Cardiac ventricle fibroblast (primary cell): Measurements from ENCODE around the gene METTL18. TPM values are rescaled to one million over a fixed set of nuclear protein-coding genes. Genes with fewer than 3 reads are reported as not detected.

Source experiments
- total RNA-seq: library from RNA; depleted of rRNA; stranded (reverse); fragments of >200 nt; gene quantifications from 2 replicates; pipeline ENCODE4 v1.2.3, GENCODE V29; 2015

METTL18 gene
- 2.9 and 6.1 TPM in 2 replicates for total RNA-seq

GRCh38 chr1:169794530-169795416 is at the start of gene METTL18:
Gene METTL18 (minus strand): TSS chr1:169794907. CDS start chr1:169793695, 1,212 bp downstream.

Other genes with a start within 250 kb of the METTL18 start
- gene F5, start 208.4 kb downstream of the METTL18 start, total RNA-seq = 0.05 TPM in 1 of 2 replicates, not detected in the other
- not detected in 2 replicates for gene SELP, start 164.8 kb downstream of the METTL18 start, total RNA-seq
- gene SELL, start 83.3 kb downstream of the METTL18 start, total RNA-seq = 0.12 and 0.34 TPM in 2 replicates
- gene SELE, start 60.8 kb downstream of the METTL18 start, total RNA-seq = not detected in 2 replicates
- gene SCYL3, start 99.0 kb upstream of the METTL18 start, total RNA-seq = 2.9 and 5.9 TPM in 2 replicates